GM12872 (cell line): ENCODE measurements around the gene LPGAT1.

Experiments
- CTCF ChIP-seq: IDR thresholded peaks from 3 replicates; pipeline ENCODE4 v1.5.1; 2011; ENCODE audit warnings: low read depth, mild to moderate bottlenecking, low read length, moderate library complexity; ENCODE audit not compliant: insufficient read depth

The LPGAT1 gene

GRCh38 chr1:211804915-211805314 is 25.6 kb downstream of the LPGAT1 start:
- no peak for TF ChIP-seq CTCF

GRCh38 chr1:211800925-211801607 is 29.5 kb downstream of the LPGAT1 start:
- no peak for TF ChIP-seq CTCF

- no peak for TF ChIP-seq CTCF
Measured at GRCh38 chr1:211797994-211798393, 32.6 kb downstream of the LPGAT1 start.

- no peak for TF ChIP-seq CTCF
Measured at GRCh38 chr1:211791979-211792378, 38.6 kb downstream of the LPGAT1 start.

GRCh38 chr1:211789641-211790464 is 40.7 kb downstream of the LPGAT1 start:
- TF ChIP-seq CTCF, result no peak

- no peak for TF ChIP-seq CTCF
Measured at GRCh38 chr1:211788626-211789025, 41.9 kb downstream of the LPGAT1 start.

GRCh38 chr1:211783897-211784296 is 46.7 kb downstream of the LPGAT1 start:
- TF ChIP-seq CTCF, result no peak
